ENCODE data around the gene APOD.
"Not testable (repeated sequence)": the region's sequence is repeated elsewhere in the genome, so short reads cannot be mapped to it uniquely, and the experiment has no call there.

APOD gene

GRCh38 chr3:195583831-195584542 is at the start of gene APOD:
TSS of gene APOD (minus strand) at chr3:195583940. CDS start at chr3:195579461, 4,479 bp downstream.
- DNase-seq: peak; percentile 82

- DNase-seq: not testable (repeated sequence)
Observed at GRCh38 chr3:195633351-195633750, 49.6 kb upstream of the APOD start.

- not testable (repeated sequence) for DNase-seq
Observed at GRCh38 chr3:195632501-195633185, 48.9 kb upstream of the APOD start.

- not testable (repeated sequence) for DNase-seq
Observed at GRCh38 chr3:195632046-195632445, 48.3 kb upstream of the APOD start.

- not testable (repeated sequence) for DNase-seq
Observed at GRCh38 chr3:195630938-195631495, 47.3 kb upstream of the APOD start.

GRCh38 chr3:195630086-195630917 is 46.6 kb upstream of the APOD start:
- DNase-seq: not testable (repeated sequence)

- not testable (repeated sequence) for DNase-seq
Observed at GRCh38 chr3:195629682-195630081, 45.9 kb upstream of the APOD start.

GRCh38 chr3:195628386-195628920 is 44.7 kb upstream of the APOD start:
- DNase-seq: not testable (repeated sequence)

GRCh38 chr3:195627515-195628385 is 44.0 kb upstream of the APOD start:
- not testable (repeated sequence) for DNase-seq

- DNase-seq: not testable (repeated sequence)
Observed at GRCh38 chr3:195624603-195625560, 41.1 kb upstream of the APOD start.

GRCh38 chr3:195624171-195624570 is 40.4 kb upstream of the APOD start:
- DNase-seq: not testable (repeated sequence)

- DNase-seq: not testable (repeated sequence)
Observed at GRCh38 chr3:195623217-195623965, 39.7 kb upstream of the APOD start.

- DNase-seq: not testable (repeated sequence)
Observed at GRCh38 chr3:195622523-195623170, 38.9 kb upstream of the APOD start.

- DNase-seq: not testable (repeated sequence)
Observed at GRCh38 chr3:195622012-195622411, 38.3 kb upstream of the APOD start.

- DNase-seq: not testable (repeated sequence)
Observed at GRCh38 chr3:195621095-195621494, 37.4 kb upstream of the APOD start.

- DNase-seq: not testable (repeated sequence)
Observed at GRCh38 chr3:195620476-195620875, 36.7 kb upstream of the APOD start.

- not testable (repeated sequence) for DNase-seq
Observed at GRCh38 chr3:195619591-195620369, 36.0 kb upstream of the APOD start.

All from NCI-H1105 treated with DMSO at 0.1 percent for 48 hours (cell line).